ENCODE results near the gene PLXDC2.

- TF ChIP-seq POLR2A (IDR thresholded peaks at IDR 0.05) (no peak), CTCF (IDR thresholded peaks at IDR 0.05) (no peak)
Observed at GRCh38 chr10:19812976-19813375, 3.3 kb upstream of the PLXDC2 start.

Data from heart left ventricle (tissue), 13 donors.